Measurements from ENCODE around the gene ABCB4.

DNA sequence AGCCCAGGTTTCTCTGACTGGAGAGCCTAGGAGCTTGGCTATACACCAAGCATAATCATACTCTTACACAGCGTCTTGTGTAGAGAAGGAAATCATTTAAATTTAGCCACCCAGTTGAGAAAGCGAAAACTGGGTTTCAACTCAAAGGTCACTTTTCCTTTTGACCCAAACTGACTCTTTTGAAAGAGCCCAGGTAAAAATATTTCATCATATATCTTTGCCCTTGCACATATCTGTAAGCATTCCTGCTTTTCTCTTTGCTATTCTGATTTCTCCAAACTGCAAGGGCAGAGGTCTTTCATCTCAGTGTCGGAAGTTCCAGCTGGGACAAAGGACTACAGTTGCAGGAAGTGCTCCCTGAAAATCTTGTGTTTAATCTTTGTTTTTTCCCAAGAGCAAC lies 22.0 kb upstream of the ABCB4 start:
- TF ChIP-seq POLR2AphosphoS5 (IDR thresholded peaks at IDR 0.05; ENCODE audit: low read depth, low read length) (no peak), E2F6 (IDR thresholded peaks at IDR 0.05) (no peak), CTCF (IDR thresholded peaks at IDR 0.05; ENCODE audit: control extremely low read depth in 1 of 3, insufficient read depth in 1 of 3, low read depth in 1 of 3, low read length in 3 of 3) (no peak)
